ENCODE data around the gene CHRNA9. TPM values are rescaled to one million over a fixed set of nuclear protein-coding genes. Genes with fewer than 3 reads are reported as not detected.
"Not testable (repeated sequence)": the region's sequence is repeated elsewhere in the genome, so short reads cannot be mapped to it uniquely, and the experiment has no call there.

Gene CHRNA9
- total RNA-seq, 2 experiments from 2014 or later = not detected

DNA sequence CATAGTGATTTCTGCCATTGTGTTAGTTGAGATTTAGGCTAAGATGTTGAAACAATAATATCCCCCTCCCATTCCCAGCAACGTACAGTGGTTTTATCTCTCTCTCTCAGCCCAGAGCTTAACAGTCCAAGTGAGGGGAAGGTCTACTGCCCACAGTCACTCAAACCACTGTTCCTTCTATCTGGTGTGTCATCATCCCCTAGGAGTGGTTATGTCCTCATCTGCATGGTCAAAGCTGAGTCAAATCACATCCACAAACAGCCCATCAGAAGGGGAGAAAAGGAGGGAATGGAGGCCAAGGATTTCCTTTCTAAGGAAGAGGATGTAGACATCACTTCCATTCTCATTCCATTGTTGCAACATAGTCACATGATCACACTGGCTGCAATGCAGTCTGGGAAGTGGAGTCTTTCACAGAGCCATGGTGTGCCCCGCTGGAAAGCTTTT is 42.8 kb upstream of the CHRNA9 start:
- CTCF ChIA-PET (ENCODE audit: unreplicated experiment) = no interaction called here

GRCh38 chr4:40294339-40294738 is 40.8 kb upstream of the CHRNA9 start:
- intact Hi-C loops (cut with micrococcal nuclease; ENCODE audit: unreplicated experiment) = no loop called here
- CTCF ChIA-PET (ENCODE audit: unreplicated experiment) = no interaction called here
- no peak overlapping the region for H3K4me2 ChIP-seq (ENCODE audit: low read length)
- peaks cover 37% of the 10 kb centered on the region for H3K4me1 ChIP-seq (ENCODE audit: insufficient read depth, low read length, poor library complexity, severe bottlenecking)
- H3K79me2 ChIP-seq (ENCODE audit: insufficient read depth, low read depth, low read length) = no peaks in the 10 kb centered on the region
- BruUV-seq (replicated peaks) = no TSS peak
- H3K36me3 ChIP-seq (ENCODE audit: insufficient read depth, low read length) = no peaks in the 10 kb centered on the region
- POLR2A ChIA-PET = no interaction called here
- H3K9me2 ChIP-seq (ENCODE audit: insufficient read depth, low read length) = no peaks in the 10 kb centered on the region
- TF ChIP-seq, protein P1, sequence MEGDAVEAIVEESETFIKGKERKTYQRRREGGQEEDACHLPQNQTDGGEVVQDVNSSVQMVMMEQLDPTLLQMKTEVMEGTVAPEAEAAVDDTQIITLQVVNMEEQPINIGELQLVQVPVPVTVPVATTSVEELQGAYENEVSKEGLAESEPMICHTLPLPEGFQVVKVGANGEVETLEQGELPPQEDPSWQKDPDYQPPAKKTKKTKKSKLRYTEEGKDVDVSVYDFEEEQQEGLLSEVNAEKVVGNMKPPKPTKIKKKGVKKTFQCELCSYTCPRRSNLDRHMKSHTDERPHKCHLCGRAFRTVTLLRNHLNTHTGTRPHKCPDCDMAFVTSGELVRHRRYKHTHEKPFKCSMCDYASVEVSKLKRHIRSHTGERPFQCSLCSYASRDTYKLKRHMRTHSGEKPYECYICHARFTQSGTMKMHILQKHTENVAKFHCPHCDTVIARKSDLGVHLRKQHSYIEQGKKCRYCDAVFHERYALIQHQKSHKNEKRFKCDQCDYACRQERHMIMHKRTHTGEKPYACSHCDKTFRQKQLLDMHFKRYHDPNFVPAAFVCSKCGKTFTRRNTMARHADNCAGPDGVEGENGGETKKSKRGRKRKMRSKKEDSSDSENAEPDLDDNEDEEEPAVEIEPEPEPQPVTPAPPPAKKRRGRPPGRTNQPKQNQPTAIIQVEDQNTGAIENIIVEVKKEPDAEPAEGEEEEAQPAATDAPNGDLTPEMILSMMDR (conservative IDR thresholded peaks at IDR 0.05; ENCODE audit: low read length) = no peak
- TF ChIP-seq EZH2phosphoT487 (IDR thresholded peaks at IDR 0.05; ENCODE audit: borderline replicate concordance, low read depth, low read length) = no peak
- no peaks in the 10 kb centered on the region for H4K20me1 ChIP-seq (ENCODE audit: insufficient read depth, low read length)
- no peak overlapping the region for H2AFZ ChIP-seq (ENCODE audit: low read length)
- no peak overlapping the region for H3K4me3 ChIP-seq (ENCODE audit: low read depth, low read length, poor library complexity, severe bottlenecking)
- DNase-seq (ENCODE audit: low spot score) = no peak
- no peak overlapping the region for H3K27ac ChIP-seq (ENCODE audit: low read depth, low read length, poor library complexity, severe bottlenecking)
- H3K9me3 ChIP-seq (ENCODE audit: low read length) = peaks cover 3% of the 10 kb centered on the region; the same call in 1 of the 2 replicates

More for the DNA sequence above, 42.8 kb upstream of the CHRNA9 start:
- 0 out of 2 replicates have a peak, but pooled peaks cover 3% of the 10 kb centered on the region for H3K9me3 ChIP-seq (ENCODE audit: low read length)
- POLR2A ChIA-PET = interaction anchor here (0.6 to 1.9 kb wide), 5 partner anchors 16 to 88 kb away, joined by 3 to 6 read pairs (median 3); no protein-coding TSS in a partner anchor
- no TSS peak for BruUV-seq (replicated peaks)
- no peaks in the 10 kb centered on the region for H3K9me2 ChIP-seq (ENCODE audit: insufficient read depth, low read length)
- peak; percentile 26 for DNase-seq (ENCODE audit: low spot score)
- intact Hi-C loops (cut with micrococcal nuclease; ENCODE audit: unreplicated experiment) = no loop called here
- no peak overlapping the region for H3K4me3 ChIP-seq (ENCODE audit: low read depth, low read length, poor library complexity, severe bottlenecking)
- peak overlapping the region; percentile 77 for H2AFZ ChIP-seq (ENCODE audit: low read length)
- no peak overlapping the region for H3K27ac ChIP-seq (ENCODE audit: low read depth, low read length, poor library complexity, severe bottlenecking)
- no peaks in the 10 kb centered on the region for H4K20me1 ChIP-seq (ENCODE audit: insufficient read depth, low read length)
- H3K79me2 ChIP-seq (ENCODE audit: insufficient read depth, low read depth, low read length) = no peaks in the 10 kb centered on the region
- H3K4me1 ChIP-seq (ENCODE audit: insufficient read depth, low read length, poor library complexity, severe bottlenecking) = peaks cover 21% of the 10 kb centered on the region
- no peaks in the 10 kb centered on the region for H3K36me3 ChIP-seq (ENCODE audit: insufficient read depth, low read length)
- TF ChIP-seq, protein P1 (conservative IDR thresholded peaks at IDR 0.05; ENCODE audit: low read length) = no peak
- no peak for TF ChIP-seq EZH2phosphoT487 (IDR thresholded peaks at IDR 0.05; ENCODE audit: borderline replicate concordance, low read depth, low read length)
- H3K4me2 ChIP-seq (ENCODE audit: low read length) = no peak overlapping the region

DNA sequence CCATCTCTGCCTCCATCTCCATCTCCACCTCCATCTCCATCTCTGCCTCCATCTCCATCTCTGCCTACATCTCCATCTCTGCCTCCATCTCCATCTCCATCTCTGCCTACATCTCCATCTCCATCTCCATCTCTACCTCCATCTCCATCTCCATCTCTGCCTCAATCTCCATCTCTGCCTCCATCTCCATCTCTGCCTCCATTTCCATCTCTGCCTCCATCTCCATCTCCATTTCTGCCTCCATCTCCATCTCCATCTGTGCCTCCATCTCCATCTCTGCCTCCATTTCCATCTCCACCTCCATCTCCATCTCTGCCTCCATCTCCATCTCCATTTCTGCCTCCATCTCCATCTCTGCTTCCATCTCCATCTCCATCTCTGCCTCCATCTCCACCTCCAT is 40.1 kb upstream of the CHRNA9 start:
- DNase-seq (ENCODE audit: low spot score); H3K27ac ChIP-seq (ENCODE audit: low read depth, low read length, poor library complexity, severe bottlenecking); H4K20me1 ChIP-seq (ENCODE audit: insufficient read depth, low read length); CTCF ChIA-PET (ENCODE audit: unreplicated experiment); H3K9me3 ChIP-seq (ENCODE audit: low read length); H2AFZ ChIP-seq (ENCODE audit: low read length); H3K36me3 ChIP-seq (ENCODE audit: insufficient read depth, low read length); H3K79me2 ChIP-seq (ENCODE audit: insufficient read depth, low read depth, low read length); POLR2A ChIA-PET; H3K4me2 ChIP-seq (ENCODE audit: low read length); H3K9me2 ChIP-seq (ENCODE audit: insufficient read depth, low read length); H3K4me3 ChIP-seq (ENCODE audit: low read depth, low read length, poor library complexity, severe bottlenecking); intact Hi-C loops (cut with micrococcal nuclease; ENCODE audit: unreplicated experiment); BruUV-seq (replicated peaks): not testable (repeated sequence)
- H3K4me1 ChIP-seq (ENCODE audit: insufficient read depth, low read length, poor library complexity, severe bottlenecking) = peaks cover 37% of the 10 kb centered on the region
